GM18870 (cell line): Measurements from ENCODE around the gene PLPP4.

Experiments used
- ATAC-seq: cut with Tn5 transposase; IDR thresholded peaks from one replicate; pipeline ENCODE4 v1.9.1; 2021; ENCODE audit warnings: moderate library complexity; ENCODE audit not compliant: unreplicated experiment

PLPP4 gene

DNA sequence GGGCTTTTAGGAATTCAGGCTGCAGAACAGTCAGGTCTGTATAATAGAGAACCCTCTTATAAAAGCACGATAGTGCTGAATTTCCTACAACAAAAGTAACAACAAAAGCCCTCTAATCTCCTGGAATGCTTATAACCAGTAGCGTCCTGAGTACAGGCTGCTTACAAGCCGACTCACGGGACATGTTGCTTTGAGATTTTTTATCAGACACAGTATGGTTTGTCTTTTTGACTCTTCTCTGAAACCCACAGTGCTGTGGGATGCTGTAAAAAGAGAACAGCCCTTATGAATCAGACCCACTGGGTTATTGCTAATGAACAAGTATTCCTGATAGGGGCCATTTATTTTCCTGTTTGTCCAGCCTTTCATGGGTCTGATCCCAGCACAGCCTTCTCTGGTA is 59.4 kb downstream of the PLPP4 start:
- no peak for ATAC-seq

DNA sequence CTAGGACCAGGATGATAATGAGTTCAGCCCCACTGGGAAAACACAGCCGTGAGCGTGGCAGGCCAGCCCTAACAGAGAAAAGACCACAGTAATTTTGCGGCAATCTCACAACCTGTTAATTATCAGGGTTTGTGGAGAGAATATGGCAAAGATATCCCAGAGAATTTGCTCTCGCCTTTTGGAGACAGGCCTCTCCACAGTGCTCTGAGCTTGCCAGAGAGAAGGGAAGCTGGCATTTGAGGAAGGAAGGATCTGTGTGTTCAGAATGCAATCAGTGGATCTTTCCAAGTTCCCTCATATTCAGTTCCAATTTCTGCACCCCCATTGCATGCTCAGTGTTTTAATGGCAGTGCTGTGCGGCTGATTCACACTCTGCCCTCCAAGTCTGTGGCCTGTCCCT is 60.2 kb downstream of the PLPP4 start:
- no peak for ATAC-seq

- ATAC-seq, result no peak
Measured at GRCh38 chr10:120517881-120518484, 61.0 kb downstream of the PLPP4 start.

GRCh38 chr10:120521880-120522279 is 64.9 kb downstream of the PLPP4 start:
- no peak for ATAC-seq

GRCh38 chr10:120527691-120528090 is 70.7 kb downstream of the PLPP4 start:
- ATAC-seq, result no peak

DNA sequence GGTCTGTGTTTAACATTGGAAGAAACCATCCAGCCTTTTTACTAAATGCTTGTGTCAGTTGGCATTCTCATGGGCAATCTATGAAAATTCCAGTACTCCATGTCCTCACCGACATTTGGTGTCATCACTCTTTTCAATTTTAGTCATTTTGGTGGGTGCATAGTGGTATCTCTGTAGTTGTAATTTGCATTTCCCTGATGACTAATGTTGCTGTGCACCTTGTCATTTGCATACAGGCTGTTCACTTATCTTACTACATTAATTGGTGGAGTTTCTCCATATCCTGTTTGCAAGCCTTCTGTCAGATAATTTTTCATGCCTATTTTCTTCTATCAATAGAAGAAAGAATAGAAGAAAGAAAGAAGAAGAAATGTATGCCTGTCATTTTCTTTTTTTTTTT is 73.7 kb downstream of the PLPP4 start:
- ATAC-seq, result no peak

- no peak for ATAC-seq
Measured at GRCh38 chr10:120538091-120538490, 81.1 kb downstream of the PLPP4 start.

GRCh38 chr10:120539076-120539475 is 82.0 kb downstream of the PLPP4 start:
- no peak for ATAC-seq

- no peak for ATAC-seq
Measured at GRCh38 chr10:120540486-120540885, 83.5 kb downstream of the PLPP4 start.

- no peak for ATAC-seq
Measured at GRCh38 chr10:120541984-120542383, 85.0 kb downstream of the PLPP4 start.

GRCh38 chr10:120542591-120542990 is 85.6 kb downstream of the PLPP4 start:
- no peak for ATAC-seq

DNA sequence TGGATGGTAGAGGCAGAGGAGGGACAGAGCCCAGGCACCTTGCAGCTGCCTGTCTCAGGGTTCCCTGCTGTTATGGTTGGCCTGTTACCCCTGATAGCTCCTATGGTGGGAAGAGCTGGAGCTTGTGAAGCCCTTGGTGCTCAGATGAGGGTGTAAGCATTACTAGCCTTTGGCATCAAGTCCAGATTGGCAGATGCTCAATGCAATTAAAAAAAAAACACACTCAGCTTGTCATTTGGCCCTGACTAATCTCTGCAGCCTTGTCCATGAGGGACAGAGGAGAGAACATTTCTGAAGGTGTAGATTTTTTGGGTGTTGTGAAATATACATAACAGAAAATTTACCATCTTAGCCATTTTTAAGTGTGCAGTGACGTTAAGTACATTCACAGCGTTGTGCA is 86.3 kb downstream of the PLPP4 start:
- ATAC-seq, result no peak

DNA sequence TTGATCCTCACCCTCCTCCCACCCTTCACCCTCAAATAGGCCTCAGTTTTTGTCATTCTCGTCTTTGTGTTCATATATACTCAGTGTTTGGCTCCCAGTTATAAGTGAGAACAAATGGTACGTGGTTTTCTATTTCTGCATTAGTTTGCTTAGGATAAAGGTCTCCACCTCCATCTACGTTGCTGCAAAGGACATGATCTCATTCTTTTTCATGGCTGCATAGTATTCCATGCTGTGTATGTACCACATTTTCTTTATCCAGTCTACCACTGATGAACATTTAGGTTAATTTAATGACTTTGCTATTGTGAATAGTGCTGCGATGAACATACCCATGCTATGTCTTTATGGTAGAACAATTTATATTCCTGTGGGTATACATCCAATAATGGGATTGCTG is 91.2 kb downstream of the PLPP4 start:
- no peak for ATAC-seq

- ATAC-seq, result no peak
Measured at GRCh38 chr10:120552262-120552661, 95.2 kb downstream of the PLPP4 start.

GRCh38 chr10:120553911-120554310 is 96.9 kb downstream of the PLPP4 start:
- no peak for ATAC-seq

- no peak for ATAC-seq
Measured at GRCh38 chr10:120555436-120555835, 98.4 kb downstream of the PLPP4 start.

GRCh38 chr10:120555842-120556532 is 99.0 kb downstream of the PLPP4 start:
- no peak for ATAC-seq

DNA sequence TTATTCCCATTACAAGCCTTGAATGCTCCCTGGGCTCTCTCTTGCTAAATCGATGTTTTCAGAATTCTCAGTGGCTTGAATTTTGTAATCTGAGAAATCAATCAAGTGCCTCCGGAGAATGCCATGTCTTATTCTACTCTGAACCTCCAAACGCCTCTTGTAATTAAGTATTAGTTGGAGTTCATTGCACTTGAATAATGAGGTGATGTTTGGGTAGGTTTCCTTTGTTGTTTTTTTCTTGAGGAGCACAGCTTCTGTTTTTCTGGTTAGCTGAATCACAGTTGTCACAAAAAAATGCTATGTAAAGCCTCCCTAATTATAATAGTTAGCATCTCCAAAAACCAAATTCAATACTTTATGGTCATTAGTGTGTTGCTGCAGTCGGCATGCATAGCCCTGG is 100.3 kb downstream of the PLPP4 start:
- no peak for ATAC-seq

- ATAC-seq, result no peak
Measured at GRCh38 chr10:120559800-120560199, 102.8 kb downstream of the PLPP4 start.

DNA sequence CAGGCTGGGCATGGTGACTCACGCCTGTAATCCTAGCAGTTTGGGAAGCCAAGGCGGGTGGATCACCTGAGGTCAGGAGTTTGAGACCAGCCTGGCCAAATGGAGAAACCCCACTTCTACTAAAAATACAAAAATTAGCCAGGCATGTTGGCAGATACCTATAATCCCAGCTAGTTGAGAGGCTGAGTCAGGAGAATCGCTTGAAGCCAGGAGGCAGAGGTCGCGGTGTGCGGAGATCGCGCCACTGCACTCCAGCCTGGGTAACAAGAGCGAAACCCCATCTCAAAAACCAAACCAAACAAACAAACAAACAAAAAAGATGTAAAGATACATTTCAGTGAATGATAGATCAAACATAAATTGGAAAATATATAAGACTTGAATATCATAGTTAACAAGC is 105.9 kb downstream of the PLPP4 start:
- no peak for ATAC-seq

- no peak for ATAC-seq
Measured at GRCh38 chr10:120570418-120570817, 113.4 kb downstream of the PLPP4 start.

DNA sequence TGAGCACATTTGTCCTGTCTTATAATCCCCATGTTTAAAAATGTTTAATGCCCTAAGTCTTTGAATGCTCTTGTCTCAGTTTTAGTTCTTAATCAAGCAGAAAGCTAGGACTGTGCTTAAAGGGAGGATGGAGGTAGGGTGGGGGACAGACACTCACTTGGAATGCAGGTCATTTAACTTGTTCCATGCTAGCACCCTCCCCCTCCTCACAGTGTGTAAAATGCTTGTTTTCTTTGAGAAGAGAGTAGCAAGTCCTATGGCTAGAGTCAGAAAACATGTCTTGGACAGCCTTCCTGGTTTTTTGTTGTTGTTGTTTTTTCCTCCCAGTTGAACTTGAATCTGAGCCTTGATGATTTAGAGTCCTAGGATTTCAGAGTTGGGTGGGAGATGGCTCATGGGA is 114.2 kb downstream of the PLPP4 start:
- ATAC-seq, result no peak

DNA sequence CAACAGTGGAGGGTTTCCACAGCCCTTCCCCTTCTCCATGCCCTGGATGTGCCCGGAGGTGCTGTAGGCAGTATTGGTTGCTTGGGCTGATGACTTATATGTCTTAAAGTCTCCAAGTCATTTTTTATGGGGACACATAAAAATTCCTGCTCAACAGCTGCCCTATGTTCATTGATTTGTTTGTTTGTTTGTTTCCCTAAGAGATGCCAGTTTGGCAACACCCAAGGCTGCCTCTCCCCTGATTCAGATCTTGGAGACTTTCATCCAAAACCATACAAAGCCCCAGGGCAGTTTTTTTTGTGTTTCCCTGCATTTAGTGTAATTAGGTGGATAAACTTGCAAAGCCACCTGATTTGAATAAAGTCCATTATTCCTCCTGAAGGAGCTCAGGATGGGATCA is 115.3 kb downstream of the PLPP4 start:
- ATAC-seq, result no peak
